HEK293T (cell line): ENCODE data around the gene HPS3.
"Not testable (repeated sequence)": the region's sequence is repeated elsewhere in the genome, so short reads cannot be mapped to it uniquely, and the experiment has no call there.

Experiments used
- BHLHE40 ChIP-seq: fragments of 450-650 bp; IDR thresholded peaks from 2 replicates; pipeline ENCODE4 v1.6.1; 2016; ENCODE audit warnings: mild to moderate bottlenecking, moderate library complexity, borderline replicate concordance
- ELF4 ChIP-seq: fragments of 450-650 bp; IDR thresholded peaks from 2 replicates; pipeline ENCODE4 v1.6.1; 2017; ENCODE audit warnings: antibody characterized with exemption
- FOXA1 ChIP-seq: fragments of 450-650 bp; IDR thresholded peaks from 2 replicates; pipeline ENCODE4 v1.6.1; 2016; ENCODE audit warnings: mild to moderate bottlenecking
- FOXK2 ChIP-seq: fragments of 450-650 bp; IDR thresholded peaks from 2 replicates; pipeline ENCODE4 v1.6.1; 2016; ENCODE audit warnings: mild to moderate bottlenecking
- TARDBP ChIP-seq: fragments of 450-650 bp; IDR thresholded peaks from 2 replicates; pipeline ENCODE4 v1.6.1; 2016

DNA sequence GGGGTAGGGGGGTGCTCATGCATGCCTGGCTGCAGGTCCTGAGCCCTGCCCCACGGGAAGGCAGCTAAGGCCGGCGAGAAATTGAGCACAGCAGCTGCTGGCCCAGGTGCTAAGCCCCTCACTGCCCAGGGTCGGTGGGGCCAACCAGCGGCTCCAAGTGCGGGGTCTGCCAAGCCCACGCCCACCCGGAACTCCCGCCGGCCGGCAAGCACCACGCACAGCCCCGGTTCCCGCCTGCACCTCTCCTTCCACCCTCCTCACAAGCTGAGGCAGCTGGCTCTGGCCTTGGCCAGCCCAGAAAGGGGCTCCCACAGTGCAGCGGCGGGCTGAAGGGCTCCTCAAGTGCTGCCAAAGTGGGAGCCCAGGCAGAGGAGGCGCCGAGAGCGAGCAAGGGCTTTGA, 31.5 kb upstream of the HPS3 start:
- TF ChIP-seq ELF4, FOXA1, BHLHE40, TARDBP, FOXK2: not testable (repeated sequence)
